ENCODE measurements around the gene PTH1R.

- TF ChIP-seq POLR2AphosphoS5 (IDR thresholded peaks at IDR 0.05; ENCODE audit: insufficient read depth in 1 of 2, low read depth in 1 of 2) (no peak), POLR2A (IDR thresholded peaks at IDR 0.05) (no peak)
Measured at GRCh38 chr3:46857485-46858341, 19.8 kb upstream of the PTH1R start.

All from vagina (tissue), 2 donors.